Omental fat pad (tissue), 4 donors: ENCODE data around the gene RNF151. TPM values are rescaled to one million over a fixed set of nuclear protein-coding genes. Genes with fewer than 3 reads are reported as not detected.

Experiments used
- ATAC-seq: fragments of 150-250 bp; one replicate; pipeline ENCODE4 v1.9.1; 2016; ENCODE audit warnings: mild to moderate bottlenecking, moderate library complexity; ENCODE audit not compliant: low FRiP score
- DNase-seq: peaks from one replicate; pipeline ENCODE4 v3.0.0-alpha.2; 2019; ENCODE audit warnings: low spot score
- CTCF ChIP-seq, 3 donors: fragments of 450-650 bp; IDR thresholded peaks; one replicate each; pipeline ENCODE4 v1.5.1; 2016 to 2017; ENCODE audit warnings: antibody characterized with exemption in 3 of 3, mild to moderate bottlenecking in 3 of 3, moderate library complexity in 2 of 3
- total RNA-seq, 4 donors: library from RNA; depleted of rRNA; stranded (reverse); fragments of >200 nt; gene quantifications; one replicate each; pipeline ENCODE4 v1.1.0, GENCODE V29; 2016

RNF151 gene
- total RNA-seq, 4 donors from 2014 or later, result not detected

DNA sequence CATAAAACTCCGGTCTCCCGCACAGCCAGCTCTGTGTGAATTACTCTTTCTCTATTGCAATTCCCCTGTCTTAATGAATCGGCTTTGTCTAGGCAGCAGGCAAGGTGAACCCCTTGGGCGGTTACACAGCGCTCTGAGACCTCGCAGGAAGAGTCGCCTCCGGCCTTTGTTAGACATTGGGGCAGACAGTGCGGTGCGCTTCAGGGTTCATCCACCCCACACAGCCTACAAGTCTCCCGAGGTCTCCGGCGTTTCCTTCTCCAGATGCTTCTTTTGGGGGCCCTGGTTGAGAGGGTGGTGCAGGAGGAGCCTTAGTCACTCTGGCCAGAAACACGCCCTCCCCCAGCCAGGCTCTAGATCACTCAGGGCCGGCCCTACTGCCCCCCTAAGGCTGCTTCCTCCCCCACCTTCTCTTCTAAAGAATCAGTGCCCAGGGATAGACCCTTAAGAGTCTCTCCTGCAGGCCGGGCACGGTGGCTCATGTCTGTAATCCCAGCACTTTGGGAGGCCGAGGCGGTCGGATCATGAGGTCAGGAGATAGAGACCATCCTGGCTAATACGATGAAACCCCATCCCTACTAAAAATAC is 21.9 kb upstream of the RNF151 start:
- no peak for ATAC-seq
- no peak for DNase-seq
- TF ChIP-seq CTCF (IDR thresholded peaks at IDR 0.05), result no peak

- ATAC-seq, result no peak
- TF ChIP-seq CTCF (IDR thresholded peaks at IDR 0.05), result no peak
- no peak for DNase-seq
Observed at GRCh38 chr16:1945559-1946391, 20.9 kb upstream of the RNF151 start.

- TF ChIP-seq CTCF (IDR thresholded peaks at IDR 0.05), result no peak
- DNase-seq, result no peak
Observed at GRCh38 chr16:1946495-1947368, 19.9 kb upstream of the RNF151 start.

GRCh38 chr16:1947369-1947670 is 19.3 kb upstream of the RNF151 start:
- ATAC-seq, result no peak

More at GRCh38 chr16:1946495-1947368, 19.9 kb upstream of the RNF151 start:
- ATAC-seq, result no peak

DNA sequence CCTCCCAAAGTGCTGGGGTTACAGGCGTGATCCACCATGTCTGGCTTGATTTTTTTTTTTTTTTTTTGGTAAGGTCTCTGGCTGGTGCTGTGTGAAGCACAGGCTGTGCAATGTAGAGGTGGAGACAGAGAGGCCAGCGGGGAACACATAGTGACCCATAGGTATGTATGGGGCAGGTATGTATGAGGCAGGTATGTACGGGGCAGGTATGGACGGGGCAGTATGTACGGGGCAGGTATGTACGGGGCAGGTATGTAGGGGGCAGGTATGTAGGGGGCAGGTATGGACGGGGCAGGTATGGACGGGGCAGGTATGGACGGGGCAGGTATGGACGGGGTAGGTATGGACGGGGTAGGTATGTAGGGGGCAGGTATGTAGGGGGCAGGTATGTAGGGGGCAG is 17.1 kb upstream of the RNF151 start:
- DNase-seq (no peak), ATAC-seq (no peak)
- TF ChIP-seq CTCF (IDR thresholded peaks at IDR 0.05), result no peak

More at GRCh38 chr16:1947369-1947670, 19.3 kb upstream of the RNF151 start:
- no peak for TF ChIP-seq CTCF (IDR thresholded peaks at IDR 0.05)
- no peak for DNase-seq

DNA sequence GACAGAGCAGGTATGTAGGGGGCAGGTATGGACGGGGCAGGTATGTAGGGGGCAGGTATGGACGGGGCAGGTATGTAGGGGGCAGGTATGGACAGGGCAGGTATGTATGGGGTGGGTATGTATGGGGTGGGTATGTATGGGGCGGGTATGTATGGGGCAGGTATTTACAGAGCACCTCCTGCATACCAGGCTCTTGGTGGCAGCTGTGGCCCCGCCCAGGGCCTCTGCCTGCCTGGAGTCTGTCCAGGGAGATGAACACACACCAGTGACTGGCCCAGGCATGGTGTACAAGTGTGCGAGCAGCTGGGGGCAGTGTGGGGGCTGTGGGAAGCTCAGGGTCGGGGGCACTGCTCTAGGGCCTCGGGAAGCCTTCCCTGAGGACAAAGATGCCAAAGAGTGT is 16.6 kb upstream of the RNF151 start:
- no peak for TF ChIP-seq CTCF (IDR thresholded peaks at IDR 0.05)
- ATAC-seq (no peak), DNase-seq (no peak)
